Ovary (tissue), 9 donors: ENCODE results near the gene MGAT4B. TPM values are rescaled to one million over a fixed set of nuclear protein-coding genes. Genes with fewer than 3 reads are reported as not detected.

Source experiments
- DNase-seq, 5 donors: peaks; one replicate each; pipeline ENCODE4 v3.0.0-alpha.2; 2019 to 2020
- H3K27ac ChIP-seq, 2 donors: fragments of 200-600 bp; one replicate each; pipeline versions ENCODE4 v1.5.1 to v1.8.0; 2019 to 2022
- H3K27me3 ChIP-seq: fragments of 200-600 bp; one replicate; pipeline ENCODE4 v1.8.0; 2022
- H3K36me3 ChIP-seq: fragments of 200-600 bp; sonication (generic); one replicate; pipeline ENCODE4 v1.5.1; 2019
- H3K4me1 ChIP-seq: one replicate; pipeline ENCODE4 v1.8.1; 2013; ENCODE audit warnings: mild to moderate bottlenecking, moderate library complexity; ENCODE audit not compliant: insufficient read depth
- H3K4me3 ChIP-seq: fragments of 200-600 bp; sonication (generic); one replicate; pipeline ENCODE4 v1.5.1; 2017
- H3K9me3 ChIP-seq, 2 donors: fragments of 200-600 bp in 1 of 2; sonication (generic) in 1 of 2; one replicate each; pipeline versions ENCODE4 v1.5.1 to v1.8.1; 2013 to 2019; ENCODE audit warnings: mild to moderate bottlenecking in 1 of 2, moderate library complexity in 1 of 2
- CTCF ChIP-seq, 3 donors: fragments of 450-650 bp in 2 of 3; fragments of 200-600 bp in 1 of 3; IDR thresholded peaks; one replicate each; pipeline versions ENCODE4 v1.5.1 to v1.8.0; 2016 to 2022; ENCODE audit warnings: antibody characterized with exemption in 3 of 3, mild to moderate bottlenecking in 1 of 3
- EP300 ChIP-seq: sonication (generic); formaldehyde crosslinking; IDR thresholded peaks from one replicate; pipeline ENCODE4 v1.6.1; 2017; ENCODE audit warnings: antibody characterized with exemption
- POLR2A ChIP-seq: fragments of 450-650 bp; IDR thresholded peaks from one replicate; pipeline ENCODE4 v1.6.1; 2017; ENCODE audit warnings: antibody characterized with exemption, mild to moderate bottlenecking, moderate library complexity
- WGBS, 3 donors: extraction: QIAGEN DNeasy Blood & Tissue Kit in 1 of 3; methylation state at CpG; one replicate each; pipeline versions ENCODE4 v1.1.5 to v1.1.7; 2013 to 2017; 5-methylcytosine and 5-hydroxymethylcytosine counted together
- intact Hi-C, 4 donors: fragments of 100-400 bp; cut with DNase I; formaldehyde crosslinking; loops; one replicate each; pipeline versions ENCODE4 v1.11.0 to v1.15.1; 2022 to 2023
- polyA plus RNA-seq, 2 donors: library from polyadenylated mRNA; stranded (reverse); fragments of 200-250 nt in 1 of 2; fragments of 350-450 nt in 1 of 2; fragmentation: Illumina TruSeq in 1 of 2; extraction: RNeasy Lipid Tissue Mini Kit (QIAGEN cat#74804) in 1 of 2; gene quantifications; one replicate each; pipeline ENCODE4 v1.2.3, GENCODE V29; 2013 to 2014
- total RNA-seq, 7 donors: library from RNA; depleted of rRNA in 2 of 7; stranded (reverse); fragments of >200 nt in 2 of 7; fragmentation: NEBNext Ultra II Directional in 3 of 7; extraction: Animal tissue kit (Norgen Biotek cat#: 25700) in 3 of 7; gene quantifications; one replicate each; pipeline versions ENCODE4 v1.1.0 to v1.2.4, GENCODE V29; 2016 to 2023
- donor health status: DM: no; HTN: no; CAD: no; lungs with moderate emphysema.
- donor health status: DM: no; HTN: no; CAD: no.
- donor health status: Bipolar disorder and iron deficiency.
- donor health status: DM: yes; HTN: yes; CAD: no.
- donor health status: DM: no; HTN: no; CAD: no.
- donor health status: DM: yes; HTN: yes; CAD: no.

Gene MGAT4B
- total and polyA plus RNA-seq, 9 donors: 51.0 to 102 (median 65.6) TPM

GRCh38 chr5:179832039-179832745, 25.5 kb upstream of the MGAT4B start:
- H3K4me1 ChIP-seq: no peaks in the 10 kb centered on the region
- H3K36me3 ChIP-seq: no peaks in the 10 kb centered on the region
- no peak for DNase-seq

GRCh38 chr5:179830818-179831468, 24.3 kb upstream of the MGAT4B start:
- Histone ChIP-seq H3K27ac (no peak overlapping the region), H3K27me3 (no peaks in the 10 kb centered on the region), H3K4me1 (no peaks in the 10 kb centered on the region), H3K36me3 (no peaks in the 10 kb centered on the region), H3K9me3 (no peaks in the 10 kb centered on the region), H3K4me3 (no peak overlapping the region)
- 96 to 98% (median 98%) methylated on average over 7 of the region's 7 CpGs for WGBS, 3 donors
- DNase-seq: no peak
- TF ChIP-seq POLR2A (no peak), EP300 (no peak), CTCF (IDR thresholded peaks at IDR 0.05) (no peak)
- intact Hi-C loops: no loop called here

More at GRCh38 chr5:179832039-179832745, 25.5 kb upstream of the MGAT4B start:
- TF ChIP-seq CTCF (IDR thresholded peaks at IDR 0.05) (no peak), POLR2A (no peak), EP300 (no peak)
- H3K27ac ChIP-seq: no peak overlapping the region
- WGBS, 3 donors: 90 to 92% (median 91%) methylated on average over 20 of the region's 20 CpGs
- no peaks in the 10 kb centered on the region for H3K9me3 ChIP-seq
- H3K27me3 ChIP-seq: no peaks in the 10 kb centered on the region
- H3K4me3 ChIP-seq: no peak overlapping the region
- intact Hi-C loops: no loop called here

- Histone ChIP-seq H3K27ac (no peak overlapping the region), H3K9me3 (no peaks in the 10 kb centered on the region), H3K4me1 (no peaks in the 10 kb centered on the region), H3K27me3 (no peaks in the 10 kb centered on the region), H3K4me3 (no peak overlapping the region), H3K36me3 (no peaks in the 10 kb centered on the region)
- intact Hi-C loops: loop anchor here in 1 of 4 donors (10.0 kb wide), 1 partner anchor 75 kb away; the partner anchor contains the start of gene TBC1D9B
- TF ChIP-seq EP300: no peak
- TF ChIP-seq CTCF (IDR thresholded peaks at IDR 0.05): no peak
- no peak for TF ChIP-seq POLR2A
- no peak for DNase-seq
- 62 to 81% (median 73%) methylated on average over 7 of the region's 7 CpGs for WGBS, 3 donors
These were observed 23.2 kb upstream of the MGAT4B start for GRCh38 chr5:179829732-179830435.

- intact Hi-C loops: loop anchor here in 1 of 4 donors (10.0 kb wide), 1 partner anchor 76 kb away; the partner anchor contains the start of gene TBC1D9B
These were observed 22.2 kb upstream of the MGAT4B start for GRCh38 chr5:179828756-179829421.

More at GRCh38 chr5:179828756-179829421, 22.2 kb upstream of the MGAT4B start:
- Histone ChIP-seq H3K4me3 (no peak overlapping the region), H3K36me3 (no peaks in the 10 kb centered on the region), H3K27ac (no peak overlapping the region), H3K27me3 (no peaks in the 10 kb centered on the region), H3K9me3 (no peaks in the 10 kb centered on the region), H3K4me1 (peaks cover 3% of the 10 kb centered on the region)
- 88 to 92% (median 89%) methylated on average over 3 of the region's 3 CpGs for WGBS, 3 donors
- no peak for DNase-seq
- no peak for TF ChIP-seq CTCF (IDR thresholded peaks at IDR 0.05)
- no peak for TF ChIP-seq POLR2A
- TF ChIP-seq EP300: no peak
